Activated CD4-positive, CD25-positive, alpha-beta regulatory T cell treated with anti-CD3 and anti-CD28 coated beads, Interleukin-2, amount 50 U/mL, for 24 hours (primary cell): ENCODE results near the gene HELT.
A peak's percentile ranks its signal among the peaks of the same experiment; 100 is the strongest.
"Not testable (repeated sequence)": the region's sequence is repeated elsewhere in the genome, so short reads cannot be mapped to it uniquely, and the experiment has no call there.

Experiments used
- ATAC-seq, 2 donors: fragments of 150-1000 bp; cut with Tn5 transposase; one replicate each; pipeline ENCODE4 v1.10.0; 2021; ENCODE audit warnings: mild to moderate bottlenecking in 1 of 2, moderate library complexity in 1 of 2

Gene HELT

GRCh38 chr4:185017964-185018772 is at the start of gene HELT:
HELT (plus strand) TSS chr4:185018490; CDS start chr4:185018929, 439 bp downstream.
- ATAC-seq, result no peak

GRCh38 chr4:184968784-184969201 is 49.5 kb upstream of the HELT start:
- peak in 1 of 2 donors; percentile 17 for ATAC-seq

GRCh38 chr4:184969610-184970009 is 48.7 kb upstream of the HELT start:
- no peak for ATAC-seq

DNA sequence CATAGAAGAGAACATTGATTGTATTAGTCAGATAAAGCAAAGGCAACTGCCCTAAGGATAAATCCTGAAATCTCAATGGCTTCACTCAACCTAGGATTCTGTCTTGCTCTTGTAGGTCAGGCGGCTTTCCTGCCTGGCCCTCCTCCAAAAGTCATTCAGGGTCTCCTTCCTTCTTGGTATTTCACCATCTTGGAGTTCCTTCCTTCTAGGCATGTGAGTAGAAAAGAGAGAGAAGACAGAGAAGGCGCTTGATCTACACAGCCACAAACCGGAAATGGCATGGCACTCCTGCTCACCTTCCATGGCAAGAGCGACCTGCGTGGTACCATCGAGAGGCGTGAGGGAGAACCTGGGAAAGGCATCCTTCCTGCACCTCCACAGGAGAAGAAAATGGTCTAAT is 45.3 kb upstream of the HELT start:
- no peak for ATAC-seq

DNA sequence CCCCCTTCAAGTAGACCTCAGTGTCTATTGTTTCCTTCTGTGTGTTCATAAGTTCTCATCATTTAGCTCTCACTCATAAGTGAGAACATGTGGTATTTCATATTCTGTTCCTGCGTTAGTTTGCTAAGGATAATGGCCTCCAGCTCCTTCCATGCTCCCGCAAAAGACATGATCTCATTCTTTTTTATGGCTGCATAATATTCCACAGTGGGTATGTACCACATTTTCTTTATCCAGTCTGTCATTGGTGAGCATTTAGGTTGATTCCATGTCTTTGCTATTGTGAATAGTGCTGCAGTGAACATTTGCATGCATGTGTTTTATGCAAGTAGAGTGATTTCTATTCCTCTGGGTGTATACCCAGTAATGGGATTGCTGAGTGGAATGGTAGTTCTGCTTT is 41.9 kb upstream of the HELT start:
- not testable (repeated sequence) for ATAC-seq

GRCh38 chr4:184977747-184978146 is 40.5 kb upstream of the HELT start:
- no peak for ATAC-seq

DNA sequence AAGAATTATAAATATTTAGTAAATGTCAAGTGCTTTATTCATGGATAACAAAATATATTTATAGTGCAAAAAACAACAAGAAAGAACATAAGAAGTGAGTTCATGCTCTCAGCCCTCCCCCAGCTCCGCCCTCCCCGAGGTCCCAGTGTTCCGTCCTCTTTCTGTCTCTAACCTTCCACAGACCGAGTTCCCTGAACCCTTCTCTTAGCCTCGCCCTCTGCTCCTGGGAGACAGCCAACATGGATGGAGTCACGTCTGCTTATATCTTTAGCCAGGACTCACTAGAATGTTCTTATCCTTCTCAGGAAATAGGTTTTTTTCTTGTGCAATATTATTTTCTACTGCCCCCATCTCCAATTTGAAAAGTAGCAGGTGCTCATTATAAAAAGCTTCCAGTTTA is 40.1 kb upstream of the HELT start:
- ATAC-seq, result no peak

DNA sequence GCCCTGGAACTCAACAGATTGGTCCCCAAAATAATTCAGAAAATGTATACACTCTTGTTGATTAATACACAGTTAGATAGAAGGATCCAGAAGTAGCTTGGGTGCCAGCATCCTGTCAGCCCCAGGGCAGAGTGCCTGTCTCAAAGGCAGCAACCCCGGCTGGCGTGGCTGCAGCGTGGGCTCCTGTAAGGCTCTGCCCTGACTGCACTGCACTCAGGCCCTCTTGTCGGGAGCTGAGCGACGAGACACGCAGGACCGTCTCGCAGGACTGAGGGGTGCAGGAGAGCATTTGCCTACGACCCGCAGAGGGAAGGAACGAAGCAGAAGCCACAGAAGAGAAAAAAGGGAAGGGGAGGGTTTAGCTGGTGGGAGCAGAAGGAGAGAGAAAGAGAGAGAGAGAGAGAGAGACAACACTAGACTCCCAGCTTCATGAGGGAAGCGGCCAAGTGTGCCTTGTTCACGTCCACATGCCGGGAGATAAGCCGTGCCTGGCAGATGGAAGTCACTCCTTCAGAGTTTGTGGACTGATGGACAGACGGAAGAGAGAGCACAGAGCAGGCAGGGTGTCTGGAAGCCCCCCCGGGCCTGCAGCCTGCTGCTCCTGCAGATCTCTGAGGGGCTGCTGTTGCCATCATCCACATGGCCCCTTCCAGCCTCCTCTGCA is 38.7 kb upstream of the HELT start:
- no peak for ATAC-seq

DNA sequence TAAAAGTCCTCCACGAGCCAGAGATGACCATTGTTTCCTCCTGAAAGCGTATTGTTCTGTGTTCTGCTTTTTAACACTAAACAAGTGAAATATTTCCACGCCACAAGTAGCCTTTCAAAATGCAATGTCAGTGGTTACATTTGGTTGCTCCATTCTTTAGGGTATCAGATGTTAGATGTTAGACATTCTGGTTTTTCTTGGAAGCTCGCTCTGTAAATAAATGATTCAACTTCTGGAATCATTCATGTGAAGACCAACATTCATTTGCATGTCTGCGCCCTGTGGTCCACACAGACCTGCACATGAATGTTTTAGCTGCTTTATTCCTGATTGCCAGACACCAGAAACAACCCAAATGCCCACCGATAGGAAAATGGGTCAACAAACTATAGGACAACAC is 38.0 kb upstream of the HELT start:
- ATAC-seq, result no peak

- ATAC-seq, result peak; percentile 53
Observed at GRCh38 chr4:184983672-184984356, 34.5 kb upstream of the HELT start.

GRCh38 chr4:184987493-184988031 is 30.7 kb upstream of the HELT start:
- no peak for ATAC-seq

- ATAC-seq, result no peak
Observed at GRCh38 chr4:184988611-184989010, 29.7 kb upstream of the HELT start.

GRCh38 chr4:184989283-184989682 is 29.0 kb upstream of the HELT start:
- ATAC-seq, result not testable (repeated sequence)

DNA sequence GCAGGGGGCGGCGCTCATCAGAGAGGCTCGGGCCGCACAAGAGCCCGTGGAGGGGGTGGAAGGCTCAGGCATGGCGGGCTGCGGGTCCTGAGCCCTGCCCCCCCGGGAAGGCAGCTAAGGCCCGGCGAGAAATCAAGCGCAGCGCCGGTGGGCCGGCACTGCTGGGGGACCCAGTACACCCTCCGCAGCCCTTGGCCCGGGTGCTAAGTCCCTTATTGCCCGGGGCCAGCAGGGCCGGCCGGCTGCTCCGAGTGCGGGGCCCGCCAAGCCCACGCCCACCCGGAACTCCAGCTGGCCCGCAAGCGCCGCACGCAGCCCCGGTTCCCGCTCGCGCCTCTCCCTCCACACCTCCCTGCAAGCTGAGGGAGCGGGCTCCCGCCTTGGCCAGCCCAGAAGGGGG is 28.2 kb upstream of the HELT start:
- ATAC-seq, result not testable (repeated sequence)

DNA sequence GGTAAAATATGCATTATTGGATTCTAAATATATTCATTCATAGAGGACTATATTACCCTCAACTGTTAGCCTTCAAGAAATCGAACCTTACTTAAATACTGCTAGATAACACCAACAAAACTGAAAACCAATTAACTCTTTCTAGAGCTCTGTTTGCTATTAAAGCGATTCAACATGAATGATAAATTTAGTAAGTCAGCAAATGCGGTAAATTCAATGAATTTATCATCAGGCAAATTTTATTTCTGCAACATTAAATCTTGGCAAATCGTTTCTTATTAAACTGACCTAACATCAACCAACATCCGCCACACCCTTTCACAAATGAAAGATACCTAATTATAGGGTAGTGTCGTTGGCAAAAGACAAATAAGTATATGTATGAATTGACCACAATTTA is 26.4 kb upstream of the HELT start:
- ATAC-seq, result no peak

- no peak for ATAC-seq
Observed at GRCh38 chr4:184992422-184992821, 25.9 kb upstream of the HELT start.

DNA sequence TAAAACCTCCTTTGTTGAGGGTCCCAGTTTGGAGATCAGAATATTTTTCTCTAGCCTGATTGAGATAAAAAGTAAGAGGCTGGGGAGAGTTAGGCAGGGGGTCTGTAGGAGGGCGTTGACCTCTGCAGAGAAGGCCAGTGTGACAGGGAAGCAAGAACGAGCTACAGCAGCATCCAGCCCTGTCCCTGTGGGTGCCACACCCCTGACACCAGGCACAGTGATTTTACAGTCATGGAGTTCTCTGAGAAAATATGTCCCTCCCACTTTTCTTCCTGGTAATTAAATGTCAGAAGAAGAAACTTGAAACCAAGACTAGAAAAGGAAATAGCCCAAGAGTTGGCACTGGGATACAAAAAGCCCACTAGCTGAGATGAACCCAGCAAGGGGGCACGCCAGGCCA is 25.0 kb upstream of the HELT start:
- no peak for ATAC-seq

GRCh38 chr4:184994010-184994622 is 24.2 kb upstream of the HELT start:
- ATAC-seq, result no peak

- ATAC-seq, result no peak
Observed at GRCh38 chr4:184994623-184995010, 23.7 kb upstream of the HELT start.

GRCh38 chr4:184997656-184998055 is 20.6 kb upstream of the HELT start:
- not testable (repeated sequence) for ATAC-seq

- no peak for ATAC-seq
Observed at GRCh38 chr4:185002784-185003183, 15.5 kb upstream of the HELT start.

DNA sequence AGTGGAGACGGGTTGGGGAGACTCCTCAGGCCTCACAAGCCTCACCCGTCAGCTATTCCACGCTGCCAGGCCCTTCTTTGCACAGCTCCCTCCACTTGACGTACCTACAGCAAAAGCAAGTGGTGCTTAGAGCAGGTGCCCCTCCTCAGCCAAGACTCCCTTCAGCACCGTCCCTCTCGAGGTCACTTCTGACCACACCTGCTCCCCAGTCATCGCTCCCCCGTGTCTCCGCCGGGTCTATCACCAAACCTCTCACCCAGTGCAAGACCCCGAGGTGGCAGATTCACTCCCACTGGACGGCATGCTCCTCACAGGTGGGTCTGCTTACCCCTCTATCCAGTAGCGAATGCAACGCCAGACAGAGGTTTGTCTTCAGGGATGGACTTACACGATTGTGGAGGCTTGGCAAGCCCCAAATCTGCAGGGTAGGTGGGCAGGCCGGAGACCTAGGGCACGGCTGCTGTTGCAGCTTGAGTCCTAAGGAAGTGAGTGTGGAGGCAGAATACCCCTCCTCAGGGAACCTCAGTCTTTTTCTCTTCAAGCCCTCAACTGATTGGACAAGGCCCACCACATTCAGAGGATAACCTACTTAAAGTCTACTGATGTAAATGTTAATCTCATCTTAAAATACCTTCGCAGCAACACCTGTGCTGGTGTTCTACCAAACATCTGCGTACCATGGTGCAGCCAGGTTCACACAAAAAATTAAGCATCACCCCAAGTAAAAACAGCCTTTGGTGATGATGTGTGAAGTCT is 14.5 kb upstream of the HELT start:
- ATAC-seq, result no peak
